UCSD-AML1 (cell line): ENCODE results near the gene GORAB.

ENCODE experiments used
- DNase-seq: peaks from one replicate; lab custom pipeline; 2025; ENCODE audit not compliant: unreplicated experiment; lab: John Stamatoyannopoulos, UW

GORAB gene

GRCh38 chr1:170537798-170538503 lies 6.0 kb downstream of the GORAB start:
- DNase-seq = no peak

GRCh38 chr1:170538687-170539086 lies 6.7 kb downstream of the GORAB start:
- DNase-seq = no peak

- DNase-seq = no peak
These were observed 7.2 kb downstream of the GORAB start for GRCh38 chr1:170539154-170539553.

DNA sequence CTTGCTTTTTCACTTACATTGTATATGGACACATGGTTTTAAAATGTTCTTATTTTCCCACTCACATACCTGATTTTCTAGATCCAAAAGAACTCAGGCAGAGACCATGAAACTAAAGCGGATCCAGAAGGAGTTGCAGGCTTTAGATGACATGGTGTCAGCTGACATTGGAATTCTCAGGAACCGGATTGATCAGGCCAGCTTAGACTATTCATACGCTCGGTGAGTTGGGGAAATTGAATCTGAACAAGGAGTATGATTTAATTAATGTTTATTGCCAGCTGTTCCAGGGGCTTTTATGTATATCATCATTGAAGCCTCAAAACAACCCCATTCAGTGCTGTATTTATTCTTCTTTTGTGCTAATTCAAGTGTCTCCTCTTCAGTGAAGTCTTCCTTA lies 12.7 kb downstream of the GORAB start:
- no peak for DNase-seq

DNA sequence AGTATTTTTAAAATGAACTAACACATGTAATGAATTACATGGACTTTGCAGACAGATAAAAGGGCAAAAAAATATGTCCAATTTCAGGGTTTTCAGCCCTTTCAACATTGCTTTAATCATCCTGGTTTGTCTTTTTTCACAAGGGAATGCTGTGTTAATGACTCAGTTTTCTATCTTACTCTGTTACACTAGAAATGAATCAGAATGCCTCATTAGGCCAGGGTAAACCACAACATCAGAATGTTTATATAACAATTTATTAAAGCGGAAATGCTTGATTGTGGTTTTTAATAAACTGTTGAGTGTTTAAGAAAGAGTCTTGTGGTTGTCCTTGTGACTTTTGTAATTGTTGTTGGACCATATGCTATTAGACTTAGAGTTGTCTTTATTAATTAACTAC lies 13.5 kb downstream of the GORAB start:
- no peak for DNase-seq

DNA sequence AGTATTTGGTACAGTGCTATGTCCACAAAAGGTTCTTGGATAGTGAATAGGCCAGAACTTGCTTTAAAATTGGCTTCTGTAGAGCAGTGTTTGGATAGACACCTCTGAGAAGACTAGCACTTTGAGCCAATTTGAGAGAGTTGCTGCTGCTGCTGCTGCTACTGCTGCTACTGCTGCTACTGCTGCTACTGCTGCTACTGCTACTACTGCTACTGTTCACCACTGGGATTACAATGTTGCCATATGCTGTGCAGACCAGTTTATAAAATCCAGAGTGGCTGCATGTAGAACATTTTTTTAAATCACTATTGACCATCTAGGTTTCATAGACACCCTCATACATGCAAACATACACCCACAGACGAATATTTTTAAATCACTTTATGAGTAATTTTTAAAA lies 15.3 kb downstream of the GORAB start:
- no peak for DNase-seq

- DNase-seq = no peak
These were observed 16.5 kb downstream of the GORAB start for GRCh38 chr1:170548497-170548896.

- DNase-seq = no peak
These were observed 23.4 kb downstream of the GORAB start for GRCh38 chr1:170555370-170555769.

- no peak for DNase-seq
These were observed 25.0 kb downstream of the GORAB start for GRCh38 chr1:170556917-170557316.

DNA sequence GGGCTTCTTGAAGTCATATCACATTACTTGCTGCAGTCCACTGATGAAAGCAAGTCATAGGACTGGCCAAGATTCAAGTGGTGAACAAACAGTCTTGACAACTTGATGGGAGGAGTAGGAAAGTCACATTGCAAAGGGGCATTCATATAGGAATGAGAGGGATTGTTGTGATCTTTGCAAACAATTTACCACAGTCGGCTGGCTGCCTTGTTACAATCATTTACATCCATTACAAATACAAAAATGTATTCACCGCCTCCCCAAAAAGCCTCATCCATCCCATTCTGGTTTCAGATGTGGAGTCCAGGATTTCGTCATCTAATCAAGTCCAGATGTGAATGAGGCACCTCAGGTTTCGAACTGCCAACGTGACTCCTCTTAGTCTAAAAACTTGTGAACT lies 26.8 kb downstream of the GORAB start:
- DNase-seq = no peak

DNA sequence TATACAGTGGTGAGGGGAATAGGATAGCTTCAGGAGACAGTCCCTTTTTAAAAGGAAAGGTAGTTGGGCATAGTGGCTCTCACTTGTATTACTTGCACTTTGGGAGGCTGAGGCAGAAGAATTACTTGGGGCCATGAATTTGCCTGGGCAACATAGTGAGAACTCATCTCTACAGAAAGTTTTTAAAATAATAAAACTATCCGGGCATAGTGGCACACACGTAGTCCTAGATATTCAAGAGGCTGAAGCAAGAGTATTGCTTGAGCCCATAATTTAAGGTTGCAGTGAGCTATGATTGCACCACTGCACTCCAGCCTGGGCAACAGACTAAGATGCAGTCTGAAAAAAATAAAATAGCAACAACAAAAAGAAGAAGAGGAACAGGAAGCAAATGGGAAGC lies 27.2 kb downstream of the GORAB start:
- no peak for DNase-seq

GRCh38 chr1:170560681-170561285 lies 28.8 kb downstream of the GORAB start:
- no peak for DNase-seq

DNA sequence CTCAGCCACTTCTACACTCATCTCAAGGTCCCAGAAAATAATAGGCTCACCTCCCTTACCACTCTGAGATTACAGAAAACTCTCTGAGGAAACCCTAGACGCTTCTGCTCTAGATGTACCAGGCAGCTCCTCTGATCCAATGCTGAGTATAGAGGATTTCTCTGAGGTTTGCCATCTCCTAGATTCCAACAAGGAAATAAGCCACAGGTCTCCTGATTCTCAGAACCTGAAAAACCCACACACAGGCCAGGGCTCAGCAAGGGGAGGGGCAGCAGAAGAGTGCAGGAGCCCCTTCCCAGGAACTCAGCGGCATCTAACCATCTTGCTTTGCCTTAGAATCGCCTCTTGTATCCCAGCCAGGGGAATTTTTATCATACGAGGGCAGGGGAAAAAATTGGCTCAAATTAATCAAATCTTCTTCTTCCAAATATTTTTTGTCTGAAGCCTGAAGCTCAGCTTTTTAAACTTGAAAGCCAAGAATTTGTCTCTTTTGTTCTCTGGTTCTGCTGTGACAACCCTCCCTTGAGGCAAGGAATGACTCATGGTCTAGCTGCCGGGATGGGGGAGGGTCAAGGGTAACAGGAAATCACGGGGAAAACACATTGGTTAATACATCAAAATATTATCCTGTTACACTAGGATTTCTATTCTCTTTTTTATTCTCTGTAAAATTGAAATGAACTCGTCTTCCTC lies 30.8 kb downstream of the GORAB start:
- DNase-seq = peak; percentile 10

DNA sequence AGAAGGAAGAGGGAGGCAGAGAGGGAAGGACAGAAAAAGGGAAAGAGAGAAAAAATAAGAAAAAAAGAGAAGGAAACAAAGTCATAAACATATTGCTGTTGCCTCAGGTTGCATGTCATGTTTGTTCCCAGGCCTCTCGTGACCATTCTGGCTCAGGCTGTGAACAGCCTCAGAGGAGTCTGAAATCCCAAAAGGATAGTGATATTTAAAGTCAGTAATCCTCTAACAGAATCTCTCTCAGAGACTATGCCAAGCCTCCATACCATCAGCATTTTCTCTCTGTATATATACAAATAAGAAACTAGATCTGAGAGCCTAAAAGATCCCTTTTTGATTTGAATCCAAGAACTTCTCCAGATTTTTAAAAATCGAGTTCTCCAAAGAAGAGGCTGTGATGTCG lies 35.2 kb downstream of the GORAB start:
- no peak for DNase-seq

- no peak for DNase-seq
These were observed 36.2 kb downstream of the GORAB start for GRCh38 chr1:170568197-170568596.

DNA sequence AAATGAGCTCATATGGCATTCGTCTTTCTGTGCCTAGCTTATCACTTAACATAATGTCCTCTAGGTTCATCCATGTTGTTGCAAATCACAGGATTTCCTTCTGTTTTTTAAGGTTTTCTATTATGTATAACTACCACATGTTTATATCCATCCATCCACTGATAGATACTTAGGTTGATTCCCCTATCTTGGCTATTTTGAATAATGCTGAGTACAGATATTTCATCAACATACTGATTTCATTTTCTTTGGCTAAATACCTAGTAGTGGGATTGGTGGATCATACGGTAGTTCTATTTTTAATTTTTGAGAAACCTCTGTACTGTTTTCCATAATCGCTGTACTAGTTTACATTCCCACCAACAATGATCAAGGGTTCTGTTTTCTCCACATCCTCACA lies 45.0 kb downstream of the GORAB start:
- DNase-seq = no peak

DNA sequence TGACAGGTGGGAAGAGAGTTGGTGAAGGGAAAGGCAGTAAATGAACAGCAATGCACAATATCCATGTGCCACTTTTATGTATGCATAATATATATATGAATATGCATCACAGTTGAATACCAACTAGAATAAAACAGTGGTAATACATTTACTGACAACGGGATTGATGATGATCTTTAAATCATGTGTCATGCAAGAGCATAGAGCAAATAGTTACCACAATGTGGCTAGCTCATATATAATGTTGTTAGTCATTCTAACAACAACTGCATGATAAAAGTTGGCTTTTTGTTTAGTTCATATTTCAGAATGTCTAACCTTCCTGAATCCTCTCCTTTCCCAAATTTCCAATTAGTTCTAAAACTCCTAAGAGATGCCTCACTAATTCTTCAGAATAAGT lies 46.4 kb downstream of the GORAB start:
- DNase-seq = no peak

DNA sequence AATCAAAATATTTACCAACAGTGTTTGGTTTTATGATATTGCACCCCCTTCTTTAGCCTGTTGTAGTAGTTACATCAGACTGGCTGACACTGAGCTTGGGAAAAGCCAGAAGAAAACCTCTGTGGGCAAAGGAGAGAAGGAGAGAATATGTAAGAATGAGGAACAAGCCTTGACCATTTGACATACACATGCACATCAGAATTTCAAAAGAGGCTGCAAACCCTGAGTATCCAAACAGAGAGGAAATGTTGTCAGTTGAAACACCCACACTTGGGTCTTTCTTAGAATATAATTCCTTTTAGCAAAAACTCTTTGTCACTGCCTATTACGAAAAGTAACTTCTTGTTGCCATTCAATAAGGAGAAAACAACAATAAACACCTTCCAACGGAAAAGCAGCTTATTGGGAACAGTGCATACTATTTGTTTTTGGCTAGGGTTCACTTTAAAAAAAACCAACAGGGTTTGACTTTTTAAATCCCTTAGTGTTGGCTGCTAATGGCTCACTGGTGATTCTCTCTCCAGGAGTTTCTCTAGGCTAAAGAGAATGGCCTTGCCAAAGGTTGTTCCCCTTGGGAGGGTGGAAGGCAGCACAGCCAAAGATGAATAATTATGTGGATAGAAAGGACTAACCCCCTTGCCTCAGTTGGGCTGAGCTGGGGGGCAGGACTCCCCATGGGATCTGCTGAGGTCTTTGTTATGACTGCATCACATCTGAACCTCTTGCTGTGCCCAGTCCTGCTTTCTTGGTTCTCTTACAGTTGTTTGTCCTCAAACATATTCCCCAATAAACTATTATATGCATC lies 48.9 kb downstream of the GORAB start:
- DNase-seq = no peak

DNA sequence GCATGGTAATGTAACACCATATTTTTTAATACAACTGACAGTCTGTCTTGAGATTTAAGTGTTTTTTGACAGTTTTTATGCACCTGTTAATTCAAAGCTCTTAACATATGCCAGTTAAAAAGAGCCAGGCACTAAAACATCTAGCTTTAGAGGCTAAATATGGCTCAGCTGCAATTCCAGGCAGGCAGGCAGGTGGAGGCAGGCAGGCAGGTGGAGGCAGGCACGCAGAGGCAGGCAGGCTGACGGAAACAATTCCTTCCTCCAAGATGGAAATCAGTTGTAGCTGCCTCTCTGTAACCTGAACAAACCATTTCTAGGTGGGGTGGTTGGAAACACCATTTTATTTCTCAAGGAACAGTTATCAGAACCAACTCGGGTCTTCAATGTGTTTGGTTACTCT lies 51.2 kb downstream of the GORAB start:
- no peak for DNase-seq

- no peak for DNase-seq
These were observed 54.6 kb downstream of the GORAB start for GRCh38 chr1:170586321-170587252.

DNA sequence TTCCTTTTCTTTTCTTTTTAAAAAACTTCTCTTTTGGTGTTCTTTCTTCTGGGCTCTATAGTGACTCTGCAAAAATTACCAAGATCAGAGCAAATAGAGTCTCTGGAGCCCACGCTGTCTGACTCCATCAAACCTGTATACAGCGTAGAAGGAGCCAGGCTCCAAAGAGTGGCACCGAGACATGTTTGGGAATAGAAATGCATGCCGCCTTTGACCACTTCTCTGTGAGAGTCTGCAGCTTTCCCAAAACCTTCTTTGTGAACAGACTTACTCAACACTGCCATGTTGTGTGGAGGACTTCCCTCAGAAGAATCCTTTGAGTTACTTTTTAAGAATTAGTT lies 55.3 kb downstream of the GORAB start:
- DNase-seq = no peak
